Esophagus squamous epithelium (tissue), 5 donors: ENCODE measurements around the gene MSI1. TPM values are rescaled to one million over a fixed set of nuclear protein-coding genes. Genes with fewer than 3 reads are reported as not detected.

ENCODE experiments used
- DNase-seq: peaks from one replicate; lab custom pipeline; 2025; lab: John Stamatoyannopoulos, UW
- H3K27ac ChIP-seq, 4 donors: fragments of 200-600 bp; sonication (generic); one replicate each; pipeline ENCODE4 v1.5.1; 2016 to 2019; ENCODE audit warnings: mild to moderate bottlenecking in 1 of 4
- H3K27me3 ChIP-seq, 4 donors: fragments of 200-600 bp; sonication (generic); 1 replicate in 3 of 4; 2 replicates in 1 of 4; pipeline versions ENCODE4 v1.5.1 to v1.6.0; 2017 to 2021; ENCODE audit warnings: antibody characterized with exemption in 1 of 4
- H3K36me3 ChIP-seq, 3 donors: fragments of 200-600 bp; sonication (generic); one replicate each; pipeline ENCODE4 v1.5.1; 2016 to 2019
- H3K4me1 ChIP-seq, 3 donors: fragments of 200-600 bp; sonication (generic); one replicate each; pipeline ENCODE4 v1.5.1; 2017 to 2019
- H3K4me3 ChIP-seq, 4 donors: fragments of 200-600 bp; sonication (generic); 1 replicate in 3 of 4; 2 replicates in 1 of 4; pipeline ENCODE4 v1.5.1; 2016 to 2019; ENCODE audit warnings: mild to moderate bottlenecking in 2 of 4, moderate library complexity in 1 of 4
- H3K9me3 ChIP-seq, 3 donors: fragments of 200-600 bp; sonication (generic); one replicate each; pipeline ENCODE4 v1.5.1; 2016 to 2019
- POLR2A ChIP-seq, 4 donors: fragments of 450-650 bp; IDR thresholded peaks; one replicate each; pipeline ENCODE4 v1.6.1; 2017; ENCODE audit warnings: antibody characterized with exemption in 4 of 4, mild to moderate bottlenecking in 4 of 4, moderate library complexity in 3 of 4
- WGBS, 2 donors: methylation state at CpG; one replicate each; pipeline ENCODE4 v1.1.5; 2018; 5-methylcytosine and 5-hydroxymethylcytosine counted together
- intact Hi-C: fragments of 100-400 bp; cut with DNase I; formaldehyde crosslinking; loops from one replicate; pipeline ENCODE4 v1.15.0; 2022
- total RNA-seq, 4 donors: library from RNA; depleted of rRNA; stranded (reverse); fragments of >200 nt; gene quantifications; one replicate each; pipeline ENCODE4 v1.1.0, GENCODE V29; 2016
- TF ChIP-seq, protein P1 (sequence below), 6 experiments: fragments of 450-650 bp in 4 of 6; fragments of 200-600 bp in 2 of 6; sonication (generic) in 2 of 6; IDR thresholded peaks; one replicate each; pipeline ENCODE4 v1.5.1; 2016 to 2019; ENCODE audit warnings: antibody characterized with exemption in 6 of 6, mild to moderate bottlenecking in 4 of 6, moderate library complexity in 4 of 6
- donor health status: DM: yes; HTN: yes; CAD: no.

MSI1 gene
- total RNA-seq, 4 donors from 2014 or later, result 0.09 to 0.19 TPM; not detected in 2

DNA sequence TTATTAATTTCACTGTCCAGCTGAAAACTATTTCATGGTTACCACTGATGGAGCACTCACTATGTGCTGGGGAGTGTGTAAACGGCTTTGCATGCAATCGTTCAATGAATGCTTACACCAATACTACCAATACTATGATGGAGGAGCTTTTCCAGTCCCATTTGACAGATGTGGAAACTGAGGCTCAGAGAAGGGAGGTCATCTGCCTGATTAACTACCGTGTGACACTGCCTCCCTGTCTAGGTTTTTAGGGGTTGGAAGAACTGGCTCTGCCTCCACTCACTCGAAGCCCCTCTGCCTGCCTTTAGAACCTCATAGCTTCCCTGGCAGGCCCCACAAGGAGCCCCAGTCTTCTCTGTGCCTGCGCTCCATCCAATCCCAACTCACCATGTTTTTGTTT, 11.9 kb downstream of the MSI1 start:
- 68 to 79% methylated on average over 5 of the region's 5 CpGs for WGBS, 2 donors
- Histone ChIP-seq H3K4me3 (no peak overlapping the region), H3K27me3 (peaks cover 0 to 11% (median 0%) of the 10 kb centered on the region in 4 donors), H3K36me3 (no peaks in the 10 kb centered on the region), H3K4me1 (peaks cover 0 to 16% (median 9%) of the 10 kb centered on the region in 3 donors), H3K27ac (no peak overlapping the region), H3K9me3 (no peaks in the 10 kb centered on the region)
- TF ChIP-seq, protein P1, sequence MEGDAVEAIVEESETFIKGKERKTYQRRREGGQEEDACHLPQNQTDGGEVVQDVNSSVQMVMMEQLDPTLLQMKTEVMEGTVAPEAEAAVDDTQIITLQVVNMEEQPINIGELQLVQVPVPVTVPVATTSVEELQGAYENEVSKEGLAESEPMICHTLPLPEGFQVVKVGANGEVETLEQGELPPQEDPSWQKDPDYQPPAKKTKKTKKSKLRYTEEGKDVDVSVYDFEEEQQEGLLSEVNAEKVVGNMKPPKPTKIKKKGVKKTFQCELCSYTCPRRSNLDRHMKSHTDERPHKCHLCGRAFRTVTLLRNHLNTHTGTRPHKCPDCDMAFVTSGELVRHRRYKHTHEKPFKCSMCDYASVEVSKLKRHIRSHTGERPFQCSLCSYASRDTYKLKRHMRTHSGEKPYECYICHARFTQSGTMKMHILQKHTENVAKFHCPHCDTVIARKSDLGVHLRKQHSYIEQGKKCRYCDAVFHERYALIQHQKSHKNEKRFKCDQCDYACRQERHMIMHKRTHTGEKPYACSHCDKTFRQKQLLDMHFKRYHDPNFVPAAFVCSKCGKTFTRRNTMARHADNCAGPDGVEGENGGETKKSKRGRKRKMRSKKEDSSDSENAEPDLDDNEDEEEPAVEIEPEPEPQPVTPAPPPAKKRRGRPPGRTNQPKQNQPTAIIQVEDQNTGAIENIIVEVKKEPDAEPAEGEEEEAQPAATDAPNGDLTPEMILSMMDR (IDR thresholded peaks at IDR 0.05), result no peak
- TF ChIP-seq POLR2A (IDR thresholded peaks at IDR 0.05), result no peak
- DNase-seq, result no peak
- intact Hi-C loops, result loop anchor here (5.0 kb wide), 1 partner anchor 75 kb away; no protein-coding TSS in a partner anchor

DNA sequence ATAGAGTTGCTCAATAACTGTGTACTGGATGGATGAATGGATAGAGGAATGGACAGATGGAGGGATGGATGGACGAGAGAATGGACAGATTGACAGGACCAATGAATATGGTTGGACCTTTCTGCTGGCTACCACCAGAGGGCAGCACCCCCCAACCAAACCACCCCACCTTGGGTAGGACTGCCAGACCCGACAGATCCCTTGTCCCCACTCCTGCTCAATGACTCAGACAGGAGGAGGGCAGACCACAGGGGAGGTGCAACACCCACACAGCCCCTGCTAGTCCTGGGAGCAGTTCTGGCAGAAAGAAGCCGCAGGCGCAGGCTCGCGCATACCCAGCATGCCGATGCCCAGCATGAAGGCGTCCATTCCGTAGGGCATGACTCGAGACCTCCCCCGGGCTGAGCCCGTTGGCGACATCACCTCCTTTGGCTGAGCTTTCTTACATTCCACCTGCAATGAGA, 12.4 kb downstream of the MSI1 start:
- Histone ChIP-seq H3K4me3 (peak overlapping the region in 1 of 4 donors; percentile 39), H3K27me3 (peaks cover 0 to 6% (median 0%) of the 10 kb centered on the region in 4 donors), H3K27ac (no peak overlapping the region), H3K9me3 (no peaks in the 10 kb centered on the region), H3K36me3 (no peaks in the 10 kb centered on the region), H3K4me1 (peaks cover 0 to 11% (median 5%) of the 10 kb centered on the region in 3 donors)
- intact Hi-C loops, result loop anchor here (5.0 kb wide), 1 partner anchor 76 kb away; no protein-coding TSS in a partner anchor
- WGBS, 2 donors, result 10 to 41% methylated on average over 6 to 13 of the region's 13 CpGs
- TF ChIP-seq POLR2A (IDR thresholded peaks at IDR 0.05), result no peak
- TF ChIP-seq, protein P1 (IDR thresholded peaks at IDR 0.05), result peak; percentile 73 to 89 (median 84)
- DNase-seq, result no peak

DNA sequence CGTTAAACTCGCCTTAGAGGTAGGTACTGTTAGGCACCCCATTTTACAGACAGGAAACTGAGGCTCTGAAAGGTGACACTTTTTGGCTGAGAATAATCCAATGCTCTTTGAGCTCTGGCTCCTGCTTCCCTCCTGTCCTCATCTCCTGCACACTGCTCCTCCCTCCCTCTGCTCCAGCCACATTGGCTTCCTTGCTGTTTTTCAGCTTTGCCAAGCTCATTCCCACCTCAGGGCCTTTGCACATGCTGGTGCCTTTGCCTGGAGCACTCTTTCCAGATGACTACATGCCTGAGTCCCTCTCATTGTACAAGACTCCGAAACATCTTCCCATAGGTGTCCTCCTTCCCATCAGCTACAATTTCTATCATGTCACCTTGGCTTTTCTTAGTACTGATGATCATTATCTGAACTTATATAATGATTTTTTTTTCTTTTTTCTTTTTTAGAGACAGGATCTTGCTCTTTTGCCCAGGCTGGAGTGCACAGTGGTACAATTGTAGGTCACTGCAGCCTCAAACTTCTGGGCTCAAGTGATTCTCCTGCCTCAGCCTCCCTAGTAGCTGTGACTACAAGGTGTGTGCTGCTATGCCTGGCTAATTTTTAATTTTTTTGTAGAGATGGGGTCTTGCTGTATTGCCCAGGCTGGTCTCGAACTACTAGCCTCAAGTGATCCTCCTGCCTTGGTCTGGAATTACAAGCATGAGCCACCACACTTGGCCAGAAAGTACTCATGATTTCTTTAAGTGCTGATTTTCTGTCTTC, 15.2 kb downstream of the MSI1 start:
- intact Hi-C loops, result no loop called here
- no peaks in the 10 kb centered on the region for H3K9me3 ChIP-seq
- no peak for DNase-seq
- 83 to 91% methylated on average over 4 of the region's 4 CpGs for WGBS, 2 donors
- H3K4me1 ChIP-seq, result peaks cover 0 to 5% (median 0%) of the 10 kb centered on the region in 3 donors
- H3K27me3 ChIP-seq, result no peaks in the 10 kb centered on the region
- no peaks in the 10 kb centered on the region for H3K36me3 ChIP-seq
- no peak overlapping the region for H3K27ac ChIP-seq
- no peak overlapping the region for H3K4me3 ChIP-seq
- TF ChIP-seq, protein P1 (IDR thresholded peaks at IDR 0.05), result no peak
- no peak for TF ChIP-seq POLR2A (IDR thresholded peaks at IDR 0.05)

DNA sequence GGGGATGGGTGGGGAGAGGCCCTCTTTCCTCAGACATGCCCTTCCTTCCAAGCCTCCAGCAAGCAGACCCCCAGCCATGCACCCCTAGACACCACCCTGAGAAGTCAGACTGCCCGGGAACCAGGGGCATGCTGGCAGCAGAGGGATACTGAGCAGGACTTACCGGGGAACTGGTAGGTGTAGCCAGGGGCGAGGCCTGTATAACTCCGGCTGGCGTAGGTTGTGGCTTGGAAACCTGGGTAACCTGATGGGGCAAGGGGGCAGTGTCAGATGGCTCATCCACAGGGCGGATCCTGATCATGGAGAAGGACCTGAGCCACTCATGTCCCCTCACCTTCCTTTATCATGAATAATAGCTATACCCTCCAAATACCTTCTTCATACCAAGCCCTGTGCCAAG, 15.8 kb downstream of the MSI1 start:
- Histone ChIP-seq H3K27ac (no peak overlapping the region), H3K9me3 (no peaks in the 10 kb centered on the region), H3K36me3 (no peaks in the 10 kb centered on the region), H3K27me3 (no peaks in the 10 kb centered on the region), H3K4me1 (peaks cover 0 to 5% (median 0%) of the 10 kb centered on the region in 3 donors), H3K4me3 (no peak overlapping the region)
- no peak for DNase-seq
- intact Hi-C loops, result no loop called here
- 84 to 88% methylated on average over 6 of the region's 6 CpGs for WGBS, 2 donors
- TF ChIP-seq, protein P1 (IDR thresholded peaks at IDR 0.05), result no peak
- TF ChIP-seq POLR2A (IDR thresholded peaks at IDR 0.05), result no peak

DNA sequence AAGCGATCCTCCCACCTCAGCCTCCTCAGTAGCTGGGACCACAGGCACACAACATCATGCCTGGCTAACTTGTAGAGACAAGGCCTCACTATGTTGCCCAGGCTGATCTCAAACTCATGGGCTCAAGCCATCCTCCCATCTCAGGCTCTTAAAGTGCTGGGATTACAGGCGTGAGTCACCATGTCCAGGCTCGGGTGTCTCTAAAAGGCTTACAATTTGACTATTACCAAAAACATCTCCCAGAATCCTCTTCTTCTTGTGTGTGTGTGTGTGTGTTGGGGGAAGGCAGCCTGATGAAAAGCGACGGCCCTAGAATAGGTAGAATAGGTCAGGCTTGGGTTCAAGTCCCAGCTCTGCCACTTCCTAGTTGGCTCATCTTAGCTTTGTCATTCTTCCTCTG, 16.8 kb downstream of the MSI1 start:
- WGBS, 2 donors, result 47 to 80% methylated on average over 4 to 5 of the region's 5 CpGs
- H3K4me1 ChIP-seq, result peaks cover 0 to 5% (median 0%) of the 10 kb centered on the region in 3 donors
- no peaks in the 10 kb centered on the region for H3K27me3 ChIP-seq
- H3K9me3 ChIP-seq, result no peaks in the 10 kb centered on the region
- H3K27ac ChIP-seq, result no peak overlapping the region
- no peak overlapping the region for H3K4me3 ChIP-seq
- no peaks in the 10 kb centered on the region for H3K36me3 ChIP-seq
- DNase-seq, result no peak
- TF ChIP-seq, protein P1 (IDR thresholded peaks at IDR 0.05), result no peak
- TF ChIP-seq POLR2A (IDR thresholded peaks at IDR 0.05), result no peak
- intact Hi-C loops, result no loop called here
